ENCODE measurements around the gene ECM1.

DNA sequence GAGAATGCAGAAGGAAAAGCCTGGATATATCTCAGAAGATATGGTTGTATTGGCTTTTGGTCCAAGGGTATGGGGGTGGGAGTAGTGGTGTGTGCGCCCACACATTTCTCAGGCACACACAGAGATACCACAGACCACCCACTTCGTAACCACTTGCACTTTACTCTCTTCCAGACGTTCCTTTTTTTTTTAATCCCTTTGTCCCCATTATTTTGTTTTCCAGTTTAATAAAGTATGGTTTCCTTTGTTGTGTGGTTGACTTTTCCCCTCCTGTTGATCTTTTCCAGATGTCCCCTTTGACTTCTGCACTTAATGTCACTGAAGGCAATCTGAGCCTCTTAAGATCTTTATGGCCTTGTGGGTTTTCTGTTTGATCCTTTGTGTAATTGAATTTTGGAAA, 31.2 kb upstream of the ECM1 start:
- TF ChIP-seq POLR2AphosphoS5 (IDR thresholded peaks at IDR 0.05; ENCODE audit: low read depth) (no peak), GABPA (IDR thresholded peaks at IDR 0.05; ENCODE audit: low read depth) (no peak)
- TF ChIP-seq, protein P1, sequence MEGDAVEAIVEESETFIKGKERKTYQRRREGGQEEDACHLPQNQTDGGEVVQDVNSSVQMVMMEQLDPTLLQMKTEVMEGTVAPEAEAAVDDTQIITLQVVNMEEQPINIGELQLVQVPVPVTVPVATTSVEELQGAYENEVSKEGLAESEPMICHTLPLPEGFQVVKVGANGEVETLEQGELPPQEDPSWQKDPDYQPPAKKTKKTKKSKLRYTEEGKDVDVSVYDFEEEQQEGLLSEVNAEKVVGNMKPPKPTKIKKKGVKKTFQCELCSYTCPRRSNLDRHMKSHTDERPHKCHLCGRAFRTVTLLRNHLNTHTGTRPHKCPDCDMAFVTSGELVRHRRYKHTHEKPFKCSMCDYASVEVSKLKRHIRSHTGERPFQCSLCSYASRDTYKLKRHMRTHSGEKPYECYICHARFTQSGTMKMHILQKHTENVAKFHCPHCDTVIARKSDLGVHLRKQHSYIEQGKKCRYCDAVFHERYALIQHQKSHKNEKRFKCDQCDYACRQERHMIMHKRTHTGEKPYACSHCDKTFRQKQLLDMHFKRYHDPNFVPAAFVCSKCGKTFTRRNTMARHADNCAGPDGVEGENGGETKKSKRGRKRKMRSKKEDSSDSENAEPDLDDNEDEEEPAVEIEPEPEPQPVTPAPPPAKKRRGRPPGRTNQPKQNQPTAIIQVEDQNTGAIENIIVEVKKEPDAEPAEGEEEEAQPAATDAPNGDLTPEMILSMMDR (IDR thresholded peaks at IDR 0.05; ENCODE audit: insufficient read depth, low read length): no peak
- TF ChIP-seq, protein P2, sequence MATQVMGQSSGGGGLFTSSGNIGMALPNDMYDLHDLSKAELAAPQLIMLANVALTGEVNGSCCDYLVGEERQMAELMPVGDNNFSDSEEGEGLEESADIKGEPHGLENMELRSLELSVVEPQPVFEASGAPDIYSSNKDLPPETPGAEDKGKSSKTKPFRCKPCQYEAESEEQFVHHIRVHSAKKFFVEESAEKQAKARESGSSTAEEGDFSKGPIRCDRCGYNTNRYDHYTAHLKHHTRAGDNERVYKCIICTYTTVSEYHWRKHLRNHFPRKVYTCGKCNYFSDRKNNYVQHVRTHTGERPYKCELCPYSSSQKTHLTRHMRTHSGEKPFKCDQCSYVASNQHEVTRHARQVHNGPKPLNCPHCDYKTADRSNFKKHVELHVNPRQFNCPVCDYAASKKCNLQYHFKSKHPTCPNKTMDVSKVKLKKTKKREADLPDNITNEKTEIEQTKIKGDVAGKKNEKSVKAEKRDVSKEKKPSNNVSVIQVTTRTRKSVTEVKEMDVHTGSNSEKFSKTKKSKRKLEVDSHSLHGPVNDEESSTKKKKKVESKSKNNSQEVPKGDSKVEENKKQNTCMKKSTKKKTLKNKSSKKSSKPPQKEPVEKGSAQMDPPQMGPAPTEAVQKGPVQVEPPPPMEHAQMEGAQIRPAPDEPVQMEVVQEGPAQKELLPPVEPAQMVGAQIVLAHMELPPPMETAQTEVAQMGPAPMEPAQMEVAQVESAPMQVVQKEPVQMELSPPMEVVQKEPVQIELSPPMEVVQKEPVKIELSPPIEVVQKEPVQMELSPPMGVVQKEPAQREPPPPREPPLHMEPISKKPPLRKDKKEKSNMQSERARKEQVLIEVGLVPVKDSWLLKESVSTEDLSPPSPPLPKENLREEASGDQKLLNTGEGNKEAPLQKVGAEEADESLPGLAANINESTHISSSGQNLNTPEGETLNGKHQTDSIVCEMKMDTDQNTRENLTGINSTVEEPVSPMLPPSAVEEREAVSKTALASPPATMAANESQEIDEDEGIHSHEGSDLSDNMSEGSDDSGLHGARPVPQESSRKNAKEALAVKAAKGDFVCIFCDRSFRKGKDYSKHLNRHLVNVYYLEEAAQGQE (IDR thresholded peaks at IDR 0.05; ENCODE audit: insufficient replicate concordance, low read depth): no peak
